RWPE2 (cell line): ENCODE data around the gene NMBR.
A peak's percentile ranks its signal among the peaks of the same experiment; 100 is the strongest.
"Not testable (repeated sequence)": the region's sequence is repeated elsewhere in the genome, so short reads cannot be mapped to it uniquely, and the experiment has no call there.

ENCODE experiments used
- ATAC-seq: fragments of 200-7000 bp; cut with Tn5 transposase; 3 replicates; pipeline ENCODE4 v1.9.1; 2021; ENCODE audit warnings: low read depth
- DNase-seq: peaks from one replicate; pipeline ENCODE4 v3.0.0-alpha.2; 2020; ENCODE audit warnings: low spot score
- H3K27ac ChIP-seq: fragments of 450-650 bp; 2 replicates; pipeline ENCODE4 v1.5.1; 2017; ENCODE audit warnings: mild to moderate bottlenecking; ENCODE audit not compliant: poor library complexity, severe bottlenecking
- H3K27me3 ChIP-seq: fragments of 250-450 bp; sonication (Bioruptor Pico); 2 replicates; pipeline ENCODE4 v1.5.1; 2021; ENCODE audit warnings: mild to moderate bottlenecking, moderate library complexity; ENCODE audit not compliant: insufficient read depth, poor library complexity, severe bottlenecking
- H3K36me3 ChIP-seq: fragments of 250-450 bp; sonication (Bioruptor Pico); 2 replicates; pipeline ENCODE4 v1.5.1; 2020; ENCODE audit warnings: low read depth, mild to moderate bottlenecking, moderate library complexity
- H3K4me1 ChIP-seq: fragments of 250-450 bp; sonication (Bioruptor Pico); 2 replicates; pipeline ENCODE4 v1.5.1; 2021; ENCODE audit warnings: mild to moderate bottlenecking, moderate library complexity; ENCODE audit not compliant: insufficient read depth, poor library complexity, severe bottlenecking
- H3K4me3 ChIP-seq: fragments of 250-450 bp; sonication (Bioruptor Pico); 2 replicates; pipeline ENCODE4 v1.5.1; 2021; ENCODE audit warnings: mild to moderate bottlenecking, moderate library complexity; ENCODE audit not compliant: severe bottlenecking
- H3K9me3 ChIP-seq: fragments of 250-450 bp; sonication (Bioruptor Pico); 2 replicates; pipeline ENCODE4 v1.5.1; 2021; ENCODE audit warnings: mild to moderate bottlenecking, moderate library complexity; ENCODE audit not compliant: severe bottlenecking
- TF ChIP-seq, protein P1 (sequence below): fragments of 450-650 bp; IDR thresholded peaks from one replicate; pipeline ENCODE4 v1.5.1; 2017; ENCODE audit warnings: mild to moderate bottlenecking, moderate library complexity; ENCODE audit not compliant: poor library complexity, severe bottlenecking

Gene NMBR

GRCh38 chr6:142118328-142118727 lies 28.6 kb downstream of the NMBR start:
- Histone ChIP-seq H3K27me3 (no peaks in the 10 kb centered on the region), H3K4me3 (no peak overlapping the region), H3K4me1 (no peaks in the 10 kb centered on the region), H3K36me3 (no peaks in the 10 kb centered on the region), H3K27ac (no peak overlapping the region), H3K9me3 (no peaks in the 10 kb centered on the region)
- ATAC-seq, result no peak
- DNase-seq, result no peak
- TF ChIP-seq, protein P1, sequence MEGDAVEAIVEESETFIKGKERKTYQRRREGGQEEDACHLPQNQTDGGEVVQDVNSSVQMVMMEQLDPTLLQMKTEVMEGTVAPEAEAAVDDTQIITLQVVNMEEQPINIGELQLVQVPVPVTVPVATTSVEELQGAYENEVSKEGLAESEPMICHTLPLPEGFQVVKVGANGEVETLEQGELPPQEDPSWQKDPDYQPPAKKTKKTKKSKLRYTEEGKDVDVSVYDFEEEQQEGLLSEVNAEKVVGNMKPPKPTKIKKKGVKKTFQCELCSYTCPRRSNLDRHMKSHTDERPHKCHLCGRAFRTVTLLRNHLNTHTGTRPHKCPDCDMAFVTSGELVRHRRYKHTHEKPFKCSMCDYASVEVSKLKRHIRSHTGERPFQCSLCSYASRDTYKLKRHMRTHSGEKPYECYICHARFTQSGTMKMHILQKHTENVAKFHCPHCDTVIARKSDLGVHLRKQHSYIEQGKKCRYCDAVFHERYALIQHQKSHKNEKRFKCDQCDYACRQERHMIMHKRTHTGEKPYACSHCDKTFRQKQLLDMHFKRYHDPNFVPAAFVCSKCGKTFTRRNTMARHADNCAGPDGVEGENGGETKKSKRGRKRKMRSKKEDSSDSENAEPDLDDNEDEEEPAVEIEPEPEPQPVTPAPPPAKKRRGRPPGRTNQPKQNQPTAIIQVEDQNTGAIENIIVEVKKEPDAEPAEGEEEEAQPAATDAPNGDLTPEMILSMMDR, result no peak

DNA sequence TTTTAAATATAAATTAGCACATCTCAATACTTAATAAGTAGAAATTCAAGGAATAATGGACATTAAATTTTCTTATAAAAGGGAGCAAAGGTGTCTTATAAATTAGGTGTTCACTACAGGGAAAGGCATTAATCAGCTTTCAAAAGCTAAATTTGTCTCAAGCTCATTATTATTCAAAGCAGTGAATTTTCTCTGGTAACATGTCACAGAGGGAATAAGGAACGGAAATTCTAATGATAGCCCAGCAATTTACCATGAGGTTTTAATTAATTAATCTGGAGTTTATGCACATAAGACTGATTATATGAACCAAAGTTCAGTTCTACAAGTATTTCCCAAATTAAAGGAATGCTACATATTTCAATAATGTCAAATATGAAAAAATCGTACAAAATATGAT lies 29.6 kb downstream of the NMBR start:
- Histone ChIP-seq H3K9me3 (no peaks in the 10 kb centered on the region), H3K4me3 (no peak overlapping the region), H3K4me1 (no peaks in the 10 kb centered on the region), H3K27ac (no peak overlapping the region), H3K36me3 (no peaks in the 10 kb centered on the region), H3K27me3 (no peaks in the 10 kb centered on the region)
- ATAC-seq (no peak), DNase-seq (no peak)
- TF ChIP-seq, protein P1, result no peak

GRCh38 chr6:142112451-142113061 lies 34.4 kb downstream of the NMBR start:
- Histone ChIP-seq H3K9me3 (no peaks in the 10 kb centered on the region), H3K4me1 (no peaks in the 10 kb centered on the region), H3K27me3 (no peaks in the 10 kb centered on the region), H3K27ac (no peak overlapping the region), H3K4me3 (no peak overlapping the region), H3K36me3 (no peaks in the 10 kb centered on the region)
- DNase-seq, result peak; percentile 46
- TF ChIP-seq, protein P1, result peak; percentile 89
- ATAC-seq, result no peak

DNA sequence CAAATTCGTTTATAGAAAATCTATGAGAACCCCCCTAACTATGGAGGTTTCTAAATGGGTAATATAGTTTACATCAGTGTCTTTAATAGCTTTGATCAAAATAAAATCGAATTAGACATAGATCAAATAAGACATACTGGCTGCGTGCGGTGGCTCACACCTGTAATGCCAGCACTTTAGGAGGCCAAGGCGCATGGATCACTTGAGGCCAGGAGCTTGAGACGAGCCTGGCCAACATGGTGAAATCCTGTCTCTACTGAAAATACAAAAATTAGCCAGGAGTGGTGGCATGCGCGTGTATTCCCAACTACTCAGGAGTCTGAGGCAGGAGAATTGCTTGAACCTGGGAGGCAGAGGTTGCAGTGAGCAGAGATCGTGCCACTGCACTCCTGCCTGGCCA lies 36.1 kb downstream of the NMBR start:
- H3K9me3 ChIP-seq, DNase-seq, H3K4me1 ChIP-seq, ATAC-seq, H3K27me3 ChIP-seq, H3K4me3 ChIP-seq, H3K27ac ChIP-seq, H3K36me3 ChIP-seq: not testable (repeated sequence)

- not testable (repeated sequence) for DNase-seq, H3K4me3 ChIP-seq, ATAC-seq
Measured at GRCh38 chr6:142104820-142105219, 42.1 kb downstream of the NMBR start.

GRCh38 chr6:142088858-142089216 lies 58.1 kb downstream of the NMBR start:
- Histone ChIP-seq H3K9me3 (no peaks in the 10 kb centered on the region), H3K4me1 (no peaks in the 10 kb centered on the region), H3K36me3 (no peaks in the 10 kb centered on the region), H3K27ac (no peak overlapping the region), H3K4me3 (no peak overlapping the region), H3K27me3 (peaks cover 18% of the 10 kb centered on the region)
- ATAC-seq, result peak; percentile 87
- TF ChIP-seq, protein P1, result no peak
- DNase-seq, result peak; percentile 60

More at GRCh38 chr6:142104820-142105219, 42.1 kb downstream of the NMBR start:
- not testable (repeated sequence) for H3K27me3 ChIP-seq, H3K27ac ChIP-seq, H3K9me3 ChIP-seq, H3K4me1 ChIP-seq, H3K36me3 ChIP-seq
